Measurements from ENCODE around the gene NAPB.

DNA sequence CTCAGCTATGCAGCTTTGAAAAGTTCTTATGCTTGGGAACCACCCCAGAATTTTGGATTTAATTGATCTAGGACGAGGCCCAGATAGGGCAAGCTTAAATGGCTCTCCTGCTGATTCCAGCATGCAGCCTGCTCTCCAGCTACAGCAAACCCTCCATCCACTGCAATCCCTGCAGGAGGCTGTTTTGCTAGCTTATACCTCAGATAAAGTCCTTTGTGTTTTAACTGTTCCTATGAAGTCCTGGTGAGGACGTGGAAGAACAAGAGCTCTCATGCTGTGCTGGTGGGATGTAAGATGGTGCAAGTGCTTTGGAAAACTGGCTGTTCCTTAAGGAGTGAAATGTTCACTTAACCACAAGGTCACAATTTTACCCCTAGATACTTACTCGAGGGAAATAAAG lies 96.2 kb downstream of the NAPB start:
- TF ChIP-seq POLR2A (IDR thresholded peaks at IDR 0.05), result no peak
- TF ChIP-seq, protein P1, sequence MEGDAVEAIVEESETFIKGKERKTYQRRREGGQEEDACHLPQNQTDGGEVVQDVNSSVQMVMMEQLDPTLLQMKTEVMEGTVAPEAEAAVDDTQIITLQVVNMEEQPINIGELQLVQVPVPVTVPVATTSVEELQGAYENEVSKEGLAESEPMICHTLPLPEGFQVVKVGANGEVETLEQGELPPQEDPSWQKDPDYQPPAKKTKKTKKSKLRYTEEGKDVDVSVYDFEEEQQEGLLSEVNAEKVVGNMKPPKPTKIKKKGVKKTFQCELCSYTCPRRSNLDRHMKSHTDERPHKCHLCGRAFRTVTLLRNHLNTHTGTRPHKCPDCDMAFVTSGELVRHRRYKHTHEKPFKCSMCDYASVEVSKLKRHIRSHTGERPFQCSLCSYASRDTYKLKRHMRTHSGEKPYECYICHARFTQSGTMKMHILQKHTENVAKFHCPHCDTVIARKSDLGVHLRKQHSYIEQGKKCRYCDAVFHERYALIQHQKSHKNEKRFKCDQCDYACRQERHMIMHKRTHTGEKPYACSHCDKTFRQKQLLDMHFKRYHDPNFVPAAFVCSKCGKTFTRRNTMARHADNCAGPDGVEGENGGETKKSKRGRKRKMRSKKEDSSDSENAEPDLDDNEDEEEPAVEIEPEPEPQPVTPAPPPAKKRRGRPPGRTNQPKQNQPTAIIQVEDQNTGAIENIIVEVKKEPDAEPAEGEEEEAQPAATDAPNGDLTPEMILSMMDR (IDR thresholded peaks at IDR 0.05), result no peak
